A673 (cell line): ENCODE data around the gene DNAAF8.

Experiments used
- EZH2 ChIP-seq: fragments of 200-600 bp; sonication (generic); IDR thresholded peaks from 2 replicates; pipeline ENCODE4 v1.6.1; 2017; ENCODE audit warnings: borderline replicate concordance, low read depth, mild to moderate bottlenecking, mixed read lengths, antibody characterized with exemption, low read length; ENCODE audit not compliant: poor library complexity, severe bottlenecking
- TF ChIP-seq, protein P1 (sequence below): fragments of 300-800, 200-600 bp; sonication (generic); conservative IDR thresholded peaks from 2 replicates; pipeline ENCODE4 v1.5.1; 2017; ENCODE audit warnings: low read depth, mild to moderate bottlenecking, antibody characterized with exemption, low read length, moderate library complexity, mixed read lengths

DNA sequence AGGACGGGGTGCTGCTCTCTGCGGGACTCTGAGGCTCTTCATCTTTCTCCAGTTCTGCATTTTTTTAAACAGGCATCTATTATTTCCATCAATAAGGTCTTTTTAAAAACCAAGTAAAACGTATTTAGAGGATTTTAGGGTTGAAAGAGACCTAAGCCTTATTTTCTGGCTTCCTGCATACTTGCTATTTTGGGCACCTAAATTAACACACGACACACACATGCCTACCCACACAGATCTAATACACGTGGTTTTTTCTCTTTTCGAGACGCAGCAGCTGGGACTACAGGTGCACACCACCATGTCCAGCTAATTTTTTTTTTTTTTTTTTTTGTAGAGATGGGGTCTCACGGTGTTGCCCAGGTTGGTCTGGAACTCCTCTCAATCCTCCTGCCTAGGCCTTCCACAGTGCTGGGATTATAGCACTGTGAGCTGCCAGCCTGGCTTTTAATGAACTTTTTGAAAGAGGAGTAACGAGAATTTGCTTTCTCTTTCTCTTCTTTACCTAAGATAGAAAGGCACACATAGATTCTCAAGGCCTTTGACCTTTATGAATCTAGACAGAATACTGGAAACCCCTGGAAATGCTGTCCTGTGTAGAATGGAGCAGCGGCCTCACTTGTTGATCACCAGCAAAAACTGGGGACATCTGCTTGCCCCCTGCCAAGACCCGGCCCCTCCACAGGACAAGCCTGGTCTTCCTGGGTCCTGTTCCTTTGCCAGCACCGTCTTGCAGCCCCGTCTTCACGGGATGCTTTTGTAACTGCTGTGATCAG, 13.8 kb downstream of the DNAAF8 start:
- TF ChIP-seq, protein P1, sequence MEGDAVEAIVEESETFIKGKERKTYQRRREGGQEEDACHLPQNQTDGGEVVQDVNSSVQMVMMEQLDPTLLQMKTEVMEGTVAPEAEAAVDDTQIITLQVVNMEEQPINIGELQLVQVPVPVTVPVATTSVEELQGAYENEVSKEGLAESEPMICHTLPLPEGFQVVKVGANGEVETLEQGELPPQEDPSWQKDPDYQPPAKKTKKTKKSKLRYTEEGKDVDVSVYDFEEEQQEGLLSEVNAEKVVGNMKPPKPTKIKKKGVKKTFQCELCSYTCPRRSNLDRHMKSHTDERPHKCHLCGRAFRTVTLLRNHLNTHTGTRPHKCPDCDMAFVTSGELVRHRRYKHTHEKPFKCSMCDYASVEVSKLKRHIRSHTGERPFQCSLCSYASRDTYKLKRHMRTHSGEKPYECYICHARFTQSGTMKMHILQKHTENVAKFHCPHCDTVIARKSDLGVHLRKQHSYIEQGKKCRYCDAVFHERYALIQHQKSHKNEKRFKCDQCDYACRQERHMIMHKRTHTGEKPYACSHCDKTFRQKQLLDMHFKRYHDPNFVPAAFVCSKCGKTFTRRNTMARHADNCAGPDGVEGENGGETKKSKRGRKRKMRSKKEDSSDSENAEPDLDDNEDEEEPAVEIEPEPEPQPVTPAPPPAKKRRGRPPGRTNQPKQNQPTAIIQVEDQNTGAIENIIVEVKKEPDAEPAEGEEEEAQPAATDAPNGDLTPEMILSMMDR, result no peak
- no peak for TF ChIP-seq EZH2
